ENCODE measurements around the gene GPR132. TPM values are rescaled to one million over a fixed set of nuclear protein-coding genes. Genes with fewer than 3 reads are reported as not detected.
"Not testable (repeated sequence)": the region's sequence is repeated elsewhere in the genome, so short reads cannot be mapped to it uniquely, and the experiment has no call there.

GPR132 gene
- total and polyA plus RNA-seq, 11 donors: 0.27 to 5.3 (median 0.75) TPM

DNA sequence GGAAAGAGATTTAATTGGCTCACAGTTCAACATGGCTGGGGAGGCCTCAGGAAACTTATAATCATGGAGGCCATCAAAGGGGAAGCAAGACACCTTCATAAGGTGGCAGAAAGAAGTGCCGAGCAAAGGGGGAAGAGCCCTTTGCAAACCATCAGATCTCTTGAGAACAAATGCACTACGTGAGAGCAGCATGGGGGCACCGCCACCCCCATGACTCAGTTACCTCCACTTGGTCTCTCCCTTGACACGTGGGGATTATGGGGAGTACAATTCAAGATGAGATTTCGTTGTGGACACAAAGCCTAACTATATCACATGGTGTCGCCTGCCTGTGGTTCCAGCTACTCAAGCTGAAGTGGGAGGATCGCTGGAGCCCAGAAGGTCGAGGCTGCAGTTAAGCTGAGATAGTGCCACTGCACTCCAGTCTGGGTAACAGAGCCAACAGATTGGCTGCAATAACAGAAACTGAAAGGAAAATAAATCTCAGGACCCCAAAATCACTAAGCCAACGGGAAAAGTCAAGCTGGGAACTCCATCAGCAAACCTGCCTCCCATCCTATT, 34.3 kb downstream of the GPR132 start:
- Histone ChIP-seq H3K9me3 (no peaks in the 10 kb centered on the region), H3K4me3 (no peak overlapping the region), H3K36me3 (no peaks in the 10 kb centered on the region), H3K4me1 (peaks cover 0 to 23% (median 0%) of the 10 kb centered on the region in 12 donors), H3K27me3 (peaks cover 0 to 10% (median 0%) of the 10 kb centered on the region in 9 donors), H3K27ac (no peak overlapping the region)
- ATAC-seq (peak in 1 of 4 donors; percentile 47), DNase-seq (no peak)
- 64 to 89% (median 72%) methylated on average over 9 of the region's 9 CpGs for WGBS, 4 donors
- intact Hi-C loops (cut with DNase I): no loop called here
- TF ChIP-seq POLR2A (IDR thresholded peaks at IDR 0.05): no peak
- TF ChIP-seq, protein P1, sequence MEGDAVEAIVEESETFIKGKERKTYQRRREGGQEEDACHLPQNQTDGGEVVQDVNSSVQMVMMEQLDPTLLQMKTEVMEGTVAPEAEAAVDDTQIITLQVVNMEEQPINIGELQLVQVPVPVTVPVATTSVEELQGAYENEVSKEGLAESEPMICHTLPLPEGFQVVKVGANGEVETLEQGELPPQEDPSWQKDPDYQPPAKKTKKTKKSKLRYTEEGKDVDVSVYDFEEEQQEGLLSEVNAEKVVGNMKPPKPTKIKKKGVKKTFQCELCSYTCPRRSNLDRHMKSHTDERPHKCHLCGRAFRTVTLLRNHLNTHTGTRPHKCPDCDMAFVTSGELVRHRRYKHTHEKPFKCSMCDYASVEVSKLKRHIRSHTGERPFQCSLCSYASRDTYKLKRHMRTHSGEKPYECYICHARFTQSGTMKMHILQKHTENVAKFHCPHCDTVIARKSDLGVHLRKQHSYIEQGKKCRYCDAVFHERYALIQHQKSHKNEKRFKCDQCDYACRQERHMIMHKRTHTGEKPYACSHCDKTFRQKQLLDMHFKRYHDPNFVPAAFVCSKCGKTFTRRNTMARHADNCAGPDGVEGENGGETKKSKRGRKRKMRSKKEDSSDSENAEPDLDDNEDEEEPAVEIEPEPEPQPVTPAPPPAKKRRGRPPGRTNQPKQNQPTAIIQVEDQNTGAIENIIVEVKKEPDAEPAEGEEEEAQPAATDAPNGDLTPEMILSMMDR (IDR thresholded peaks at IDR 0.05): no peak

DNA sequence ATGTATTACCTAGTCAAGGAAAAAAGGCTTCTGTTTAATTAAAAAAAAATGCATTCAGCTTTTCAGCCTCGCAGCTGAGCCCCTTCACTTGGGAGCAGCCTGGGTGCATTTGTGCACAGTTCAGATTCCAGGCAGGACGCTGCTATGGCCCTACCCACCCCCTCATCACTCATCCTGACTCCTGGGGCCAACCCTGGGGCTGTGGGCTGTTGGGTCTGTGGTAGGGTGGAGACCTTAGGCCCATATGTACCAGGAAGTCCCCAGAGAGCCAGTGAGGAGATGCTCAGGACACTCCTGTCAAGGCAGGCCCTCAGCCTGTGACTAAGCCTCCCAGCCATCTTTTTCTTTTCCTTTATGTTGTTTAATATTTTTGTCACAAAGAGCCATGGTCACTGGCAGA, 35.0 kb downstream of the GPR132 start:
- no peak for TF ChIP-seq POLR2A (IDR thresholded peaks at IDR 0.05)
- TF ChIP-seq, protein P1 (IDR thresholded peaks at IDR 0.05): no peak
- intact Hi-C loops (cut with DNase I): no loop called here
- no peaks in the 10 kb centered on the region for H3K9me3 ChIP-seq

DNA sequence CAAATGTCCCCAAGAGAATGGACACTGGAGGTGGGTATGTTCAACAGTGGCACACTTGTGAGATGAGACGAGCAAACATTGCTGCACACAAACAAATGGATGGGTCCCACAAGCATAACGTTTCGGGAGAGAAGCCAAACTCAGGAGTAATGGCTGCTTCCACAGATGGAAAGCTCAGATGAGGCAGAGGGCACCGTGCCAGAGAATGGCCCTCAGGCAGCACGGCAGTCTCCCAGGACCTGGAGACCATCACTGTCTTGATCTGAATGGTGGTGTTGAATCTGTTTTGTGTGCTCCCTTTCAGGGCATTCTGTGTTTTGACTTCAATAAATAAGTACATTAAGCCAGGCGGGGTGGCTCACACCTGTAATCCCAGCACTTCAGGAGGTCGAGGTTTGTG, 35.8 kb downstream of the GPR132 start:
- H3K4me1 ChIP-seq: peaks cover 0 to 38% (median 0%) of the 10 kb centered on the region in 12 donors
- 67 to 83% (median 78%) methylated on average over 7 of the region's 7 CpGs for WGBS, 4 donors
- H3K4me3 ChIP-seq: no peak overlapping the region
- intact Hi-C loops (cut with DNase I): loop anchor here in 1 of 10 donors (5.0 kb wide), 1 partner anchor 42 kb away; the partner anchor contains the start of gene CLBA1
- TF ChIP-seq, protein P1 (IDR thresholded peaks at IDR 0.05): no peak
- ATAC-seq (no peak), DNase-seq (no peak)
- no peaks in the 10 kb centered on the region for H3K36me3 ChIP-seq
- peaks cover 0 to 10% (median 0%) of the 10 kb centered on the region in 9 donors for H3K27me3 ChIP-seq
- no peak overlapping the region for H3K27ac ChIP-seq
- H3K9me3 ChIP-seq: no peaks in the 10 kb centered on the region

More for the DNA sequence above, 35.0 kb downstream of the GPR132 start:
- Histone ChIP-seq H3K27ac (no peak overlapping the region), H3K36me3 (no peaks in the 10 kb centered on the region), H3K4me1 (peaks cover 0 to 30% (median 0%) of the 10 kb centered on the region in 12 donors), H3K4me3 (no peak overlapping the region), H3K27me3 (peaks cover 0 to 10% (median 0%) of the 10 kb centered on the region in 9 donors)
- no peak for ATAC-seq
- no peak for DNase-seq
- 84 to 92% (median 87%) methylated on average over 2 of the region's 2 CpGs for WGBS, 4 donors

DNA sequence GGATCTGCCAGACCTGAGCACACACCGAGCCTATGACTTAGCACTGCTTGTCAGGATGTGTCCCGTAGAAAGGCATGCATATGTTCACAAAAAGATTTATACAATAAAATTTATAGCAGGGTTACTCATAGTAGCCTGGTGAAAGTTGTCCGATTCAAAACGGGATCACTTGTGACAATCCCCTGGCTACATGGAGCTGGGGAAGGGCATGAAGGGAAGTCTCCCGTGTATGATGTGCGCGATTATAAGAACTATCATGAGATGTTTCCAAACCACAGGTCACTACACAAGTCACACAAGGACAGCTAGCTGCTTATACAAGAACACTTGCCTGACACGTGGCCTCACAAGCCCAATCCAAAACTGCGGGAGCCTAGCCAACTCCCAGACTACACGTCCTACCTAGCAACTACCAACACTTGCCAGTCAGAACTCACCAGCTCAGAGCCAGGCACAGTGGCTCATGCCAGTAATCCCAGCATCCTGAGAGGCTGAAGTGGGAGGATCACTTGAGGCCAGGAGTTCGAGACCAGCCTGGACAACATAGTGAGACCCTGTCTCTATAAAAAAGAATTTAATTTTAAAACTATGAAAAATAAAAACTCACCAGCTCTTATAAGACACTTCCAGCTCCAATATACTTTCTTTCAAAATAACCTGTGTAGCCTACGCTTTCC, 36.8 kb downstream of the GPR132 start:
- Histone ChIP-seq H3K9me3 (no peaks in the 10 kb centered on the region), H3K27ac (no peak overlapping the region), H3K36me3 (no peaks in the 10 kb centered on the region), H3K4me1 (peaks cover 0 to 48% (median 0%) of the 10 kb centered on the region in 12 donors), H3K4me3 (no peak overlapping the region), H3K27me3 (peaks cover 0 to 4% (median 0%) of the 10 kb centered on the region in 9 donors)
- WGBS, 4 donors: 82 to 89% (median 85%) methylated on average over 12 of the region's 12 CpGs
- no peak for DNase-seq
- intact Hi-C loops (cut with DNase I): loop anchor here in 1 of 10 donors (5.0 kb wide), 1 partner anchor 41 kb away; the partner anchor contains the start of gene CLBA1
- ATAC-seq: no peak
- no peak for TF ChIP-seq POLR2A (IDR thresholded peaks at IDR 0.05)
- TF ChIP-seq, protein P1 (IDR thresholded peaks at IDR 0.05): no peak

DNA sequence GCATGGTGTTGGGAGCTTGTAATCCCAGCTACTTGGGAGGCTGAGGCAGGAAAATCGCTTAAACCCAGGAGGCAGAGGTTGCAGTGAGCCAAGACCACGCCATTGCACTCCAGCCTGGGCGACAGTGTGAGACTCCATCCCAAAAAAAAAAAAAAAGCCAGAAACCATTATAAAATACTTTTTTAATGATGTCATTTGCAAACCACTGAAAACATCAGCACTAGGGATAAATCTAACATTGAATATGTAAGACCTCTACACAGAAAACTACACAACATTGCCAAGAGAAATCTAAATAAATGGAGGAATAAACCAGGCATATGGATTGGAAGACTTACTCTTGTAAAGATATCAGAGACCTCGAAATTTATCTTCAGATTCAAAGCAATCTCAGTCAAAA, 37.5 kb downstream of the GPR132 start:
- not testable (repeated sequence) for H3K27ac ChIP-seq, H3K4me3 ChIP-seq, H3K9me3 ChIP-seq, ATAC-seq, DNase-seq, H3K36me3 ChIP-seq, H3K27me3 ChIP-seq
- intact Hi-C loops (cut with DNase I): loop anchor here in 1 of 10 donors (5.0 kb wide), 1 partner anchor 40 kb away; the partner anchor contains the start of gene CLBA1
- 76 to 91% (median 83%) methylated on average over 4 of the region's 4 CpGs for WGBS, 4 donors
- peaks cover 0 to 48% (median 0%) of the 10 kb centered on the region in 12 donors for H3K4me1 ChIP-seq

Data from heart left ventricle (tissue), 16 donors.